Limb (tissue), 2 donors: ENCODE results near the gene ZNF488.
A peak's percentile ranks its signal among the peaks of the same experiment; 100 is the strongest.
"Not testable (repeated sequence)": the region's sequence is repeated elsewhere in the genome, so short reads cannot be mapped to it uniquely, and the experiment has no call there.

Experiments
- DNase-seq, 2 donors: peaks; one replicate each; pipeline ENCODE4 v3.0.0-alpha.2; 2016; ENCODE audit errors: extremely low spot score in 2 of 2

ZNF488 gene

GRCh38 chr10:47410271-47410670 lies 26.2 kb upstream of the ZNF488 start:
- DNase-seq: no peak

- no peak for DNase-seq
Observed at GRCh38 chr10:47409866-47410256, 25.8 kb upstream of the ZNF488 start.

- DNase-seq: no peak
Observed at GRCh38 chr10:47409171-47409865, 25.2 kb upstream of the ZNF488 start.

- DNase-seq: no peak
Observed at GRCh38 chr10:47408606-47409005, 24.5 kb upstream of the ZNF488 start.

GRCh38 chr10:47406870-47407691 lies 23.0 kb upstream of the ZNF488 start:
- DNase-seq: no peak

GRCh38 chr10:47406548-47406869 lies 22.4 kb upstream of the ZNF488 start:
- no peak for DNase-seq

- DNase-seq: no peak
Observed at GRCh38 chr10:47405857-47406547, 21.9 kb upstream of the ZNF488 start.

- DNase-seq: no peak
Observed at GRCh38 chr10:47404937-47405336, 20.8 kb upstream of the ZNF488 start.

- no peak for DNase-seq
Observed at GRCh38 chr10:47404446-47404845, 20.4 kb upstream of the ZNF488 start.

- peak in 1 of 2 donors; percentile 27 for DNase-seq
Observed at GRCh38 chr10:47403446-47404318, 19.6 kb upstream of the ZNF488 start.

- DNase-seq: peak; percentile 63 to 66
Observed at GRCh38 chr10:47402641-47403301, 18.7 kb upstream of the ZNF488 start.

- peak in 1 of 2 donors; percentile 27 for DNase-seq
Observed at GRCh38 chr10:47401874-47402640, 18.0 kb upstream of the ZNF488 start.

GRCh38 chr10:47401210-47401609 lies 17.1 kb upstream of the ZNF488 start:
- DNase-seq: peak in 1 of 2 donors; percentile 24

- DNase-seq: no peak
Observed at GRCh38 chr10:47400786-47401185, 16.7 kb upstream of the ZNF488 start.

- DNase-seq: no peak
Observed at GRCh38 chr10:47400251-47400650, 16.2 kb upstream of the ZNF488 start.

- DNase-seq: no peak
Observed at GRCh38 chr10:47397256-47397655, 13.2 kb upstream of the ZNF488 start.

GRCh38 chr10:47396311-47396717 lies 12.2 kb upstream of the ZNF488 start:
- no peak for DNase-seq

- DNase-seq: no peak
Observed at GRCh38 chr10:47389619-47390018, 5.5 kb upstream of the ZNF488 start.

- DNase-seq: no peak
Observed at GRCh38 chr10:47388879-47389278, 4.8 kb upstream of the ZNF488 start.

GRCh38 chr10:47386104-47386503 lies 2.0 kb upstream of the ZNF488 start:
- DNase-seq: not testable (repeated sequence)
